Measurements from ENCODE around the gene LRP6.

The LRP6 gene

GRCh38 chr12:12230275-12230674 is 36.6 kb downstream of the LRP6 start:
- H3K4me1 ChIP-seq (ENCODE audit: control insufficient read depth in 1 of 2, insufficient read depth in 1 of 2, low read depth in 1 of 2, low read length in 1 of 2): no peaks in the 10 kb centered on the region
- H3K4me3 ChIP-seq (ENCODE audit: low read depth in 1 of 2, low read length in 1 of 2): no peak overlapping the region
- no peaks in the 10 kb centered on the region for H3K36me3 ChIP-seq
- H3K27ac ChIP-seq: no peak overlapping the region
- no peaks in the 10 kb centered on the region for H3K9me3 ChIP-seq
- no peaks in the 10 kb centered on the region for H3K27me3 ChIP-seq
- TF ChIP-seq CTCF (IDR thresholded peaks at IDR 0.05): no peak

GRCh38 chr12:12229556-12230092 is 37.2 kb downstream of the LRP6 start:
- Histone ChIP-seq H3K4me3 (ENCODE audit: low read depth in 1 of 2, low read length in 1 of 2) (no peak overlapping the region), H3K27me3 (no peaks in the 10 kb centered on the region), H3K4me1 (ENCODE audit: control insufficient read depth in 1 of 2, insufficient read depth in 1 of 2, low read depth in 1 of 2, low read length in 1 of 2) (no peaks in the 10 kb centered on the region), H3K27ac (no peak overlapping the region), H3K9me3 (no peaks in the 10 kb centered on the region), H3K36me3 (no peaks in the 10 kb centered on the region)
- no peak for TF ChIP-seq CTCF (IDR thresholded peaks at IDR 0.05)

GRCh38 chr12:12228402-12228801 is 38.4 kb downstream of the LRP6 start:
- no peak for TF ChIP-seq CTCF (IDR thresholded peaks at IDR 0.05)
- H3K9me3 ChIP-seq: no peaks in the 10 kb centered on the region
- no peak overlapping the region for H3K4me3 ChIP-seq (ENCODE audit: low read depth in 1 of 2, low read length in 1 of 2)
- no peaks in the 10 kb centered on the region for H3K36me3 ChIP-seq
- no peak overlapping the region for H3K27ac ChIP-seq
- H3K27me3 ChIP-seq: no peaks in the 10 kb centered on the region
- H3K4me1 ChIP-seq (ENCODE audit: control insufficient read depth in 1 of 2, insufficient read depth in 1 of 2, low read depth in 1 of 2, low read length in 1 of 2): no peaks in the 10 kb centered on the region

- Histone ChIP-seq H3K27me3 (no peaks in the 10 kb centered on the region), H3K4me3 (ENCODE audit: low read depth in 1 of 2, low read length in 1 of 2) (no peak overlapping the region), H3K36me3 (no peaks in the 10 kb centered on the region), H3K9me3 (no peaks in the 10 kb centered on the region), H3K4me1 (ENCODE audit: control insufficient read depth in 1 of 2, insufficient read depth in 1 of 2, low read depth in 1 of 2, low read length in 1 of 2) (no peaks in the 10 kb centered on the region), H3K27ac (no peak overlapping the region)
- TF ChIP-seq CTCF (IDR thresholded peaks at IDR 0.05): no peak
These were observed 40.7 kb downstream of the LRP6 start for GRCh38 chr12:12226187-12226586.

GRCh38 chr12:12224240-12224940 is 42.5 kb downstream of the LRP6 start:
- Histone ChIP-seq H3K9me3 (no peaks in the 10 kb centered on the region), H3K27me3 (no peaks in the 10 kb centered on the region), H3K27ac (no peak overlapping the region), H3K4me1 (ENCODE audit: control insufficient read depth in 1 of 2, insufficient read depth in 1 of 2, low read depth in 1 of 2, low read length in 1 of 2) (no peaks in the 10 kb centered on the region), H3K36me3 (no peaks in the 10 kb centered on the region), H3K4me3 (ENCODE audit: low read depth in 1 of 2, low read length in 1 of 2) (no peak overlapping the region)
- TF ChIP-seq CTCF (IDR thresholded peaks at IDR 0.05): no peak
